IMR-90 (cell line): Measurements from ENCODE around the gene ASF1A. TPM values are rescaled to one million over a fixed set of nuclear protein-coding genes. Genes with fewer than 3 reads are reported as not detected.

Source experiments
- ATAC-seq: fragments of 200-7000 bp; cut with Tn5 transposase; 2 replicates; pipeline ENCODE4 v1.9.1; 2020; ENCODE audit warnings: low read depth, mild to moderate bottlenecking, moderate library complexity
- BruUV-seq: library from RNA; stranded (reverse); fragments of 400-500 nt; replicated peaks from 2 replicates; lab custom pipeline; 2021; lab: Mats Ljungman, UMichigan
- CTCF ChIA-PET: fragments of 300-600 bp; formaldehyde crosslinking; extraction: SDS; loops from one replicate; lab custom pipeline; 2021; ENCODE audit warnings: antibody characterized with exemption; lab: Yijun Ruan, JAX
- POLR2A ChIA-PET: fragments of 300-600 bp; sonication (Branson Sonifier 250); formaldehyde crosslinking; loops from one replicate; lab custom pipeline; 2022; ENCODE audit warnings: antibody characterized with exemption; ENCODE audit not compliant: unreplicated experiment; lab: Charles Lee
- DNase-seq: peaks from one replicate; pipeline ENCODE4 v3.0.0; 2013
- H2AFZ ChIP-seq: replicated peaks from 2 replicates; pipeline ENCODE3; 2013; ENCODE audit warnings: low read length, mild to moderate bottlenecking; ENCODE audit not compliant: poor library complexity
- H2AK5ac ChIP-seq: 2 replicates; pipeline ENCODE4 v1.6.1; 2013; ENCODE audit warnings: low read depth, low read length, inconsistent platforms
- H2AK9ac ChIP-seq: replicated peaks from 2 replicates; pipeline ENCODE3; 2013; ENCODE audit warnings: mild to moderate bottlenecking, low read depth, low read length, moderate library complexity; ENCODE audit not compliant: poor library complexity
- H2BK120ac ChIP-seq: 2 replicates; pipeline ENCODE4 v1.6.1; 2013; ENCODE audit warnings: low read depth, low read length, inconsistent platforms
- H2BK15ac ChIP-seq: 3 replicates; pipeline ENCODE4 v1.6.1; 2013; ENCODE audit warnings: low read depth, low read length, inconsistent platforms
- H2BK20ac ChIP-seq: 2 replicates; pipeline ENCODE4 v1.6.1; 2013; ENCODE audit warnings: low read depth, mild to moderate bottlenecking, inconsistent platforms, low read length, moderate library complexity
- H2BK5ac ChIP-seq: 2 replicates; pipeline ENCODE4 v1.6.1; 2013; ENCODE audit warnings: mild to moderate bottlenecking, low read depth, low read length, inconsistent platforms; ENCODE audit not compliant: poor library complexity, severe bottlenecking
- H3K14ac ChIP-seq: replicated peaks from 2 replicates; pipeline ENCODE4 v1.6.1; 2013; ENCODE audit warnings: low read depth, low read length, inconsistent platforms
- H3K18ac ChIP-seq: 2 replicates; pipeline ENCODE4 v1.6.1; 2013; ENCODE audit warnings: low read depth, low read length, control low read depth
- H3K23ac ChIP-seq: 2 replicates; pipeline ENCODE4 v1.6.1; 2013; ENCODE audit warnings: low read depth, low read length, inconsistent platforms
- H3K27ac ChIP-seq: 2 replicates; pipeline ENCODE4 v1.5.1; 2013; ENCODE audit warnings: mild to moderate bottlenecking, control low read depth, low read length; ENCODE audit not compliant: insufficient read depth
- H3K27me3 ChIP-seq: 2 replicates; pipeline ENCODE4 v1.6.1; 2013; ENCODE audit warnings: low read length; ENCODE audit not compliant: control insufficient read depth, insufficient read depth
- H3K36me3 ChIP-seq: 2 replicates; pipeline ENCODE4 v1.6.1; 2013; ENCODE audit warnings: low read length, mixed read lengths; ENCODE audit not compliant: control insufficient read depth, insufficient read depth
- H3K4ac ChIP-seq: 2 replicates; pipeline ENCODE4 v1.6.1; 2013; ENCODE audit warnings: low read depth, low read length, inconsistent platforms
- H3K4me1 ChIP-seq: 2 replicates; pipeline ENCODE4 v1.6.1; 2013; ENCODE audit warnings: low read length, mixed read lengths; ENCODE audit not compliant: control insufficient read depth, insufficient read depth
- H3K4me2 ChIP-seq: 2 replicates; pipeline ENCODE4 v1.6.1; 2013; ENCODE audit warnings: low read depth, mild to moderate bottlenecking, control low read depth, low read length, moderate library complexity
- H3K4me3 ChIP-seq: 2 replicates; pipeline ENCODE4 v1.5.1; 2013; ENCODE audit warnings: low read depth, mild to moderate bottlenecking, control low read depth, low read length, moderate library complexity; ENCODE audit not compliant: insufficient read depth
- H3K56ac ChIP-seq: 2 replicates; pipeline ENCODE4 v1.6.1; 2013; ENCODE audit warnings: low read length, inconsistent platforms; ENCODE audit not compliant: insufficient read depth; ENCODE audit errors: extremely low read depth
- H3K79me1 ChIP-seq, 2 experiments: 2 replicates each; pipeline ENCODE4 v1.6.1; 2013; ENCODE audit warnings: low read length in 2 of 2, inconsistent platforms in 1 of 2, low read depth in 1 of 2
- H3K9ac ChIP-seq: 2 replicates; pipeline ENCODE4 v1.6.1; 2013; ENCODE audit warnings: low read depth, low read length, control low read depth
- H3K9me1 ChIP-seq: 2 replicates; pipeline ENCODE4 v1.6.1; 2013; ENCODE audit warnings: low read length, inconsistent platforms; ENCODE audit not compliant: insufficient read depth
- H3K9me3 ChIP-seq: 2 replicates; pipeline ENCODE4 v1.6.1; 2013; ENCODE audit warnings: low read length; ENCODE audit not compliant: control insufficient read depth, insufficient read depth
- H4K20me1 ChIP-seq: 2 replicates; pipeline ENCODE4 v1.6.1; 2013; ENCODE audit warnings: low read length, inconsistent platforms; ENCODE audit not compliant: insufficient read depth
- H4K5ac ChIP-seq: 2 replicates; pipeline ENCODE4 v1.6.1; 2013; ENCODE audit warnings: mild to moderate bottlenecking, low read depth, low read length, control low read depth
- H4K8ac ChIP-seq, 2 experiments: 2 replicates each; pipeline ENCODE4 v1.6.1; 2013; ENCODE audit warnings: low read depth in 2 of 2, low read length in 2 of 2, control low read depth in 1 of 2, inconsistent platforms in 1 of 2
- H4K91ac ChIP-seq: 2 replicates; pipeline ENCODE4 v1.6.1; 2013; ENCODE audit warnings: low read depth, low read length, inconsistent platforms; ENCODE audit not compliant: insufficient read depth
- BHLHE40 ChIP-seq: fragments of 150-350 bp; IDR thresholded peaks from 2 replicates; pipeline ENCODE4 v1.6.1; 2016; ENCODE audit warnings: mild to moderate bottlenecking, low read depth, low read length
- CEBPB ChIP-seq: IDR thresholded peaks from 2 replicates; pipeline ENCODE4 v1.6.1; 2012; ENCODE audit warnings: low read depth, low read length, improper control_type of control experiment
- ELK1 ChIP-seq: fragments of 150-350 bp; IDR thresholded peaks from 2 replicates; pipeline ENCODE4 v1.6.1; 2016; ENCODE audit warnings: low read depth, mild to moderate bottlenecking, low read length, moderate library complexity, borderline replicate concordance
- MAFK ChIP-seq: IDR thresholded peaks from 2 replicates; pipeline ENCODE4 v1.6.1; 2012; ENCODE audit warnings: low read depth, low read length, improper control_type of control experiment
- MXI1 ChIP-seq: IDR thresholded peaks from 2 replicates; pipeline ENCODE4 v1.6.1; 2012; ENCODE audit warnings: low read depth, mild to moderate bottlenecking, low read length, moderate library complexity, borderline replicate concordance
- NFE2L2 ChIP-seq: fragments of 150-350 bp; IDR thresholded peaks from 2 replicates; pipeline ENCODE4 v1.6.1; 2016; ENCODE audit warnings: low read depth, mild to moderate bottlenecking, low read length
- RAD21 ChIP-seq: IDR thresholded peaks from 2 replicates; pipeline ENCODE4 v1.6.1; 2012; ENCODE audit warnings: low read length, improper control_type of control experiment
- RCOR1 ChIP-seq: IDR thresholded peaks from 2 replicates; pipeline ENCODE4 v1.6.1; 2012; ENCODE audit warnings: mild to moderate bottlenecking, low read length, improper control_type of control experiment; ENCODE audit not compliant: insufficient replicate concordance
- RFX5 ChIP-seq: IDR thresholded peaks from 2 replicates; pipeline ENCODE4 v1.8.0; 2012; ENCODE audit warnings: low read depth, mild to moderate bottlenecking, low read length, moderate library complexity
- USF2 ChIP-seq: fragments of 150-350 bp; IDR thresholded peaks from 2 replicates; pipeline ENCODE4 v1.6.1; 2017; ENCODE audit warnings: mild to moderate bottlenecking, antibody characterized with exemption, low read length, low read depth
- dilution Hi-C: fragments of 300-500 bp; cut with HindIII; formaldehyde crosslinking; loops from one replicate; pipeline ENCODE4 v1.14.3; 2018; ENCODE audit warnings: low sequenced_read_pairs; ENCODE audit not compliant: unreplicated experiment
- in situ Hi-C: fragments of 300-500 bp; cut with MboI; formaldehyde crosslinking; loops from 3 replicates; pipeline ENCODE4 v1.14.3; 2019; ENCODE audit warnings: low sequenced_read_pairs, inconsistent platforms, mixed read lengths
- intact Hi-C: fragments of 100-400 bp; cut with micrococcal nuclease; formaldehyde crosslinking; loops from 2 replicates; pipeline ENCODE4 v1.10.0; 2022
- polyA plus RNA-seq, 3 experiments: library from polyadenylated mRNA; depleted of rRNA; stranded (reverse); fragments of >200 nt; gene quantifications; 2 replicates each; pipeline ENCODE4 v1.2.3, GENCODE V29; 2012; ENCODE audit warnings: low replicate concordance in 1 of 3
- total RNA-seq: library from RNA; depleted of rRNA; stranded (reverse); fragments of >200 nt; gene quantifications from 2 replicates; pipeline ENCODE4 v1.2.3, GENCODE V29; 2012

The ASF1A gene
- total and polyA plus RNA-seq, 2 of the 4 experiments (the other 2 are of a cell fraction), result 10.1 to 11.1 TPM

- Histone ChIP-seq H3K9ac (no peak overlapping the region), H3K56ac (no peak overlapping the region), H3K9me1 (peaks cover 4% of the 10 kb centered on the region; the same call in 1 of the 2 replicates), H3K4me3 (no peak overlapping the region), H4K20me1 (no peaks in the 10 kb centered on the region), H3K14ac (no peak overlapping the region), H3K4me2 (no peak overlapping the region), H4K91ac (no peak overlapping the region), H3K4ac (no peak overlapping the region), H2BK120ac (no peak overlapping the region), H2BK5ac (no peak overlapping the region), H3K36me3 (peaks cover 6% of the 10 kb centered on the region), H2AK9ac (no peak overlapping the region), H3K79me1 (peaks cover 29 to 31% of the 10 kb centered on the region in 2 experiments), H3K18ac (no peak overlapping the region), H3K23ac (no peak overlapping the region), H3K27me3 (no peaks in the 10 kb centered on the region), H4K8ac (no peak overlapping the region), H3K27ac (no peak overlapping the region), H2AFZ (no peak overlapping the region), H4K5ac (no peak overlapping the region), H2BK15ac (no peak overlapping the region), H2AK5ac (no peak overlapping the region), H2BK20ac (no peak overlapping the region), H3K4me1 (peaks cover 4% of the 10 kb centered on the region; the same call in 1 of the 2 replicates), H3K9me3 (no peaks in the 10 kb centered on the region)
- intact Hi-C loops, result no loop called here
- dilution Hi-C loops, result no loop called here
- DNase-seq, result no peak
- no TSS peak for BruUV-seq
- in situ Hi-C loops, result no loop called here
- TF ChIP-seq RFX5, result no peak
- no peak for TF ChIP-seq BHLHE40
- no peak for TF ChIP-seq MAFK
- TF ChIP-seq MXI1, result no peak
- no peak for TF ChIP-seq CEBPB
- no peak for TF ChIP-seq ELK1
- no peak for TF ChIP-seq USF2
- no peak for TF ChIP-seq RCOR1
- no peak for TF ChIP-seq NFE2L2
- no peak for TF ChIP-seq RAD21
- CTCF ChIA-PET, result no interaction called here
- no peak for ATAC-seq
- POLR2A ChIA-PET, result no interaction called here
Observed at GRCh38 chr6:118905084-118905483, 11.1 kb downstream of the ASF1A start.
